AG09309 (cell line): ENCODE data around the gene SUPT7L.

Experiments
- DNase-seq: peaks from one replicate; pipeline ENCODE4 v3.0.0-alpha.2; 2010; ENCODE audit warnings: low read depth
- H3K4me3 ChIP-seq: 2 replicates; pipeline ENCODE4 v1.5.1; 2011; ENCODE audit warnings: mild to moderate bottlenecking, low read depth, low read length, moderate library complexity; ENCODE audit not compliant: control insufficient read depth
- CTCF ChIP-seq: IDR thresholded peaks from 2 replicates; pipeline ENCODE4 v1.5.1; 2011; ENCODE audit warnings: mild to moderate bottlenecking, low read depth, low read length, inconsistent platforms; ENCODE audit not compliant: insufficient read depth, control insufficient read depth; ENCODE audit errors: missing control alignments

SUPT7L gene

GRCh38 chr2:27703638-27704341 is 40.4 kb upstream of the SUPT7L start:
- peak; percentile 93 for DNase-seq
- no peak overlapping the region for H3K4me3 ChIP-seq
- peak; percentile 90 for TF ChIP-seq CTCF

- DNase-seq, result no peak
- no peak for TF ChIP-seq CTCF
- H3K4me3 ChIP-seq, result no peak overlapping the region
Observed at GRCh38 chr2:27702302-27702701, 38.9 kb upstream of the SUPT7L start.

- DNase-seq, result no peak
Observed at GRCh38 chr2:27701676-27702075, 38.3 kb upstream of the SUPT7L start.

GRCh38 chr2:27697660-27698059 is 34.2 kb upstream of the SUPT7L start:
- DNase-seq, result no peak
- no peak overlapping the region for H3K4me3 ChIP-seq
- no peak for TF ChIP-seq CTCF

More at GRCh38 chr2:27701676-27702075, 38.3 kb upstream of the SUPT7L start:
- no peak overlapping the region for H3K4me3 ChIP-seq
- TF ChIP-seq CTCF, result no peak

GRCh38 chr2:27690052-27690451 is 26.6 kb upstream of the SUPT7L start:
- H3K4me3 ChIP-seq, result no peak overlapping the region
- TF ChIP-seq CTCF, result no peak
- DNase-seq, result no peak

- no peak for TF ChIP-seq CTCF
- DNase-seq, result no peak
Observed at GRCh38 chr2:27689424-27689823, 26.0 kb upstream of the SUPT7L start.

More at GRCh38 chr2:27689424-27689823, 26.0 kb upstream of the SUPT7L start:
- no peak overlapping the region for H3K4me3 ChIP-seq
